Erythroblast (primary cell): Measurements from ENCODE around the gene UBE2V1.

Experiments
- GATA1 ChIP-seq: IDR thresholded peaks from 2 replicates; pipeline ENCODE4 v1.6.1; 2011; ENCODE audit warnings: low read depth, mild to moderate bottlenecking, control low read depth, low read length, moderate library complexity
- POLR2A ChIP-seq: IDR thresholded peaks from 2 replicates; pipeline ENCODE4 v1.6.1; 2011; ENCODE audit warnings: mild to moderate bottlenecking, low read length

GRCh38 chr20:50107796-50108331 is 5.1 kb downstream of the UBE2V1 start:
- TF ChIP-seq POLR2A (no peak), GATA1 (no peak)
